Activated CD4-positive, alpha-beta T cell treated with anti-CD3 and anti-CD28 coated beads for 36 hours (primary cell): ENCODE results near the gene LDLRAP1. TPM values are rescaled to one million over a fixed set of nuclear protein-coding genes. Genes with fewer than 3 reads are reported as not detected.
"Not testable (repeated sequence)": the region's sequence is repeated elsewhere in the genome, so short reads cannot be mapped to it uniquely, and the experiment has no call there.

Experiments used
- ATAC-seq: fragments of 200-7000 bp; cut with Tn5 transposase; one replicate; pipeline ENCODE4 v1.10.0; 2021; ENCODE audit warnings: mild to moderate bottlenecking, moderate library complexity
- CTCF ChIA-PET: fragments of 350-600 bp; sonication (Branson Sonifier 250); formaldehyde crosslinking; loops from one replicate; lab custom pipeline; 2021; ENCODE audit warnings: antibody characterized with exemption; lab: Charles Lee
- POLR2A ChIA-PET: fragments of 350-600 bp; sonication (Branson Sonifier 250); formaldehyde crosslinking; loops from one replicate; lab custom pipeline; 2021; ENCODE audit warnings: antibody characterized with exemption, inconsistent platforms; lab: Charles Lee
- DNase-seq: peaks from one replicate; pipeline ENCODE4 v3.0.0-alpha.2; 2020
- H3K27ac Mint-ChIP-seq: one replicate; pipeline ENCODE4 v1.8.0; 2021; ENCODE audit warnings: mixed read lengths
- H3K27me3 Mint-ChIP-seq: one replicate; pipeline ENCODE4 v1.8.0; 2021; ENCODE audit warnings: mixed read lengths
- H3K36me3 Mint-ChIP-seq: one replicate; pipeline ENCODE4 v1.8.0; 2021; ENCODE audit warnings: low read depth, mixed read lengths
- H3K4me1 Mint-ChIP-seq: one replicate; pipeline ENCODE4 v1.8.0; 2021; ENCODE audit warnings: mixed read lengths
- H3K4me3 Mint-ChIP-seq: one replicate; pipeline ENCODE4 v1.8.0; 2021; ENCODE audit warnings: mild to moderate bottlenecking, moderate library complexity, mixed read lengths
- H3K9me3 Mint-ChIP-seq: one replicate; pipeline ENCODE4 v1.8.0; 2021; ENCODE audit warnings: low read depth, mixed read lengths
- intact Hi-C, 2 experiments: fragments of 100-400 bp; cut with DNase I in 1 of 2; cut with micrococcal nuclease in 1 of 2; formaldehyde crosslinking; loops; one replicate each; pipeline versions ENCODE4 v1.14.2 to v1.15.1; 2022 to 2024; cut with DNase I, micrococcal nuclease
- total RNA-seq, 2 experiments: library from RNA; stranded (reverse); gene quantifications; one replicate each; pipeline ENCODE4 v1.2.3, GENCODE V29; 2021

Gene LDLRAP1
- total RNA-seq, 2 experiments from 2014 or later = 13.0 to 14.6 TPM

DNA sequence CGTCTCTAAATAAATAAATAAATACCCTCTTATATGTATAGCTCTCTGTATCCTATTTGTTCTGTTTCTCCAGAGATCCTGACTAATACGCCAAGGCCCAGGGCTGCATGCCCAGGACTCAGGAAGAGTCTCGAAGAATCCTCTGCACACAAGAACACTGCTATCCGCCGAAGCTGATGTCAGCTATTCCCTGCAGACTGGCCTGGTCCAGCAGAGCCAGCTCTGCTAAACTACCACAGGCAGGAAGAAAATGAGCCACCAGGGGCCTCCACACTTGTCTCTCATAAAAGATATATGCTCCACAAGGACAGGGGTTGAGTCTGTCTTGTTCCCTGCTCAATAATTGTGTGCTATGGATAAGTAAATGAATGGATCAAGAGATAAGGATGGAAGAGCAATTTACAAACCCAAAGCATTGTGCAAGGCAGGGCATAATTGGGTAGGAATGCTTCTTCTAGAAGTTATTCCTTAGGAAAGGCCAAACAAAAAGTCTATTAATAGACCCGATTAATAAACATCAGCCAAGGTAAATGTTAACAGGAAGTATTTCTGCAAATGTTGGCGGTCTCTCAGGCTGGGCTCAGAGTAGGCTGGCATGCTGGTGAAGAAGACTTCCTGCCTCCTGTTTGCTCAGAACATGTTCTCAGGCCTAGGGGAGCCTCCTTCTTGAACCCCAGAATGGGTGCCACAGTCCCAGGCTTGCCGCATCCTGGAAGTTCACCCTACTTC, 46.9 kb downstream of the LDLRAP1 start:
- CTCF ChIA-PET = interaction anchor here (0.6 to 1.3 kb wide), 2 partner anchors 18 to 328 kb away, joined by 3 to 7 read pairs; no protein-coding TSS in a partner anchor
- no peaks in the 10 kb centered on the region for H3K27me3 Mint-ChIP-seq
- no peak overlapping the region for H3K4me3 Mint-ChIP-seq
- ATAC-seq (no peak), DNase-seq (no peak)
- H3K4me1 Mint-ChIP-seq = peaks cover 9% of the 10 kb centered on the region
- no peaks in the 10 kb centered on the region for H3K9me3 Mint-ChIP-seq
- H3K36me3 Mint-ChIP-seq = no peaks in the 10 kb centered on the region
- no peak overlapping the region for H3K27ac Mint-ChIP-seq
- POLR2A ChIA-PET = no interaction called here
- intact Hi-C loops = no loop called here

DNA sequence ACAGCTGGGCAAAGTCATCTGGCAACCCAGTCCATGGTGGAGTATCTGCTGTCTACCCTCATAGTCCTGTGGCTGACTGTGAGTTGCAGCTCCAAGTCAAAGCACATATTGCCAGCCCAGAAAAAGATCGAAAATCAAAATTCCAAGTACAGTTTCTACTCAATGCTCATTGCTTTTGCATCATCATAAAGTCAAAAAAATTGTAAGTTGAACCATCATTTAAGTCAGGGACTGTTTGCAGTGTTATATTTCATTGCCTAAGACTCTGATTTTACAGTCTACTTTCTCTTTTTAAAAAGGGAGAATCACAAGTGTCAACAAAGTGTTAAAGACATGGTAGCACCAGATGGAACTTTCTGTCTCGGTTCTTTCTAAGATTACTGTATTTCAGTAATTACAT, 50.5 kb downstream of the LDLRAP1 start:
- H3K27me3 Mint-ChIP-seq = no peaks in the 10 kb centered on the region
- intact Hi-C loops = no loop called here
- POLR2A ChIA-PET = interaction anchor here (0.6 kb wide), 1 partner anchor 99 kb away, joined by 3 read pairs; no protein-coding TSS in a partner anchor
- DNase-seq = no peak
- CTCF ChIA-PET = interaction anchor here (0.6 to 0.8 kb wide), 2 partner anchors 14 to 22 kb away, joined by 3 read pairs; no protein-coding TSS in a partner anchor
- no peak overlapping the region for H3K4me3 Mint-ChIP-seq
- H3K36me3 Mint-ChIP-seq = peaks cover 3% of the 10 kb centered on the region
- peaks cover 1% of the 10 kb centered on the region for H3K9me3 Mint-ChIP-seq
- H3K27ac Mint-ChIP-seq = no peak overlapping the region
- no peak for ATAC-seq
- H3K4me1 Mint-ChIP-seq = peaks cover 7% of the 10 kb centered on the region

GRCh38 chr1:25594971-25595370, 51.6 kb downstream of the LDLRAP1 start:
- H3K27me3 Mint-ChIP-seq = no peaks in the 10 kb centered on the region
- POLR2A ChIA-PET = no interaction called here
- ATAC-seq = no peak

DNA sequence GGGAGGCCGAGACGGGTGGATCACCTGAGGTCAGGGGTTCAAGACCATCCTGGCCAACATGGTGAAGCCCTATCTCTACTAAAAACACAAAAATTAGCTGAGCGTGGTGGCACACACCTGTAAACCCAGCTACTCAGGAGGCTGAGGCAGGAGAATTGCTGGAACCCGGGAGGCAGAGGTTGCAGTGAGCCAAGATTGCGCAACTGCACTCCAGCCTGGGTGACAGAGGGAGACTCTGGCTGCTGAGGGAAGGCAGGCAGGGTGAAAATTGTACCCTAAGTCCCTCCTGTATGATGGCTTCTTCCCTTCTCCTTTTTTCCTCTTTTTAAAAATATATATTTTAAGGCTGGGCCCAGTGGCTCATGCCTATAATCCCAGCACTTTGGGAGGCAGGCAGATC, 53.2 kb downstream of the LDLRAP1 start:
- POLR2A ChIA-PET, intact Hi-C loops, H3K27ac Mint-ChIP-seq, H3K27me3 Mint-ChIP-seq, H3K4me1 Mint-ChIP-seq, H3K4me3 Mint-ChIP-seq, ATAC-seq, DNase-seq, H3K9me3 Mint-ChIP-seq, H3K36me3 Mint-ChIP-seq: not testable (repeated sequence)
- CTCF ChIA-PET = interaction anchor here (0.5 kb wide), 1 partner anchor 365 kb away, joined by 3 read pairs; no protein-coding TSS in a partner anchor

More at GRCh38 chr1:25594971-25595370, 51.6 kb downstream of the LDLRAP1 start:
- Mint-ChIP-seq H3K9me3 (peaks cover 4% of the 10 kb centered on the region), H3K27ac (no peak overlapping the region), H3K4me3 (no peak overlapping the region), H3K4me1 (peaks cover 7% of the 10 kb centered on the region), H3K36me3 (peaks cover 5% of the 10 kb centered on the region)
- no peak for DNase-seq
- intact Hi-C loops = no loop called here
- CTCF ChIA-PET = no interaction called here

GRCh38 chr1:25598879-25599278, 55.5 kb downstream of the LDLRAP1 start:
- H3K4me3 Mint-ChIP-seq = no peak overlapping the region
- ATAC-seq = no peak
- CTCF ChIA-PET = interaction anchor here (0.6 to 1.2 kb wide), 6 partner anchors 10 to 33 kb away, joined by 3 to 7 read pairs (median 4); no protein-coding TSS in a partner anchor
- no peaks in the 10 kb centered on the region for H3K27me3 Mint-ChIP-seq
- POLR2A ChIA-PET = interaction anchor here (0.6 kb wide), 1 partner anchor 56 kb away, joined by 3 read pairs; no protein-coding TSS in a partner anchor
- peaks cover 4% of the 10 kb centered on the region for H3K9me3 Mint-ChIP-seq
- no peak for DNase-seq
- peaks cover 5% of the 10 kb centered on the region for H3K36me3 Mint-ChIP-seq
- no peak overlapping the region for H3K27ac Mint-ChIP-seq
- intact Hi-C loops = no loop called here
- H3K4me1 Mint-ChIP-seq = no peaks in the 10 kb centered on the region

- no peaks in the 10 kb centered on the region for H3K4me1 Mint-ChIP-seq
- no peaks in the 10 kb centered on the region for H3K27me3 Mint-ChIP-seq
- peaks cover 5% of the 10 kb centered on the region for H3K36me3 Mint-ChIP-seq
- intact Hi-C loops = no loop called here
- POLR2A ChIA-PET = no interaction called here
- peaks cover 4% of the 10 kb centered on the region for H3K9me3 Mint-ChIP-seq
- DNase-seq (no peak), ATAC-seq (no peak)
- H3K4me3 Mint-ChIP-seq = no peak overlapping the region
- H3K27ac Mint-ChIP-seq = no peak overlapping the region
- CTCF ChIA-PET = interaction anchor here (0.7 kb wide), 1 partner anchor 345 kb away, joined by 3 read pairs; no protein-coding TSS in a partner anchor
These were observed 56.7 kb downstream of the LDLRAP1 start for GRCh38 chr1:25599969-25600610.

DNA sequence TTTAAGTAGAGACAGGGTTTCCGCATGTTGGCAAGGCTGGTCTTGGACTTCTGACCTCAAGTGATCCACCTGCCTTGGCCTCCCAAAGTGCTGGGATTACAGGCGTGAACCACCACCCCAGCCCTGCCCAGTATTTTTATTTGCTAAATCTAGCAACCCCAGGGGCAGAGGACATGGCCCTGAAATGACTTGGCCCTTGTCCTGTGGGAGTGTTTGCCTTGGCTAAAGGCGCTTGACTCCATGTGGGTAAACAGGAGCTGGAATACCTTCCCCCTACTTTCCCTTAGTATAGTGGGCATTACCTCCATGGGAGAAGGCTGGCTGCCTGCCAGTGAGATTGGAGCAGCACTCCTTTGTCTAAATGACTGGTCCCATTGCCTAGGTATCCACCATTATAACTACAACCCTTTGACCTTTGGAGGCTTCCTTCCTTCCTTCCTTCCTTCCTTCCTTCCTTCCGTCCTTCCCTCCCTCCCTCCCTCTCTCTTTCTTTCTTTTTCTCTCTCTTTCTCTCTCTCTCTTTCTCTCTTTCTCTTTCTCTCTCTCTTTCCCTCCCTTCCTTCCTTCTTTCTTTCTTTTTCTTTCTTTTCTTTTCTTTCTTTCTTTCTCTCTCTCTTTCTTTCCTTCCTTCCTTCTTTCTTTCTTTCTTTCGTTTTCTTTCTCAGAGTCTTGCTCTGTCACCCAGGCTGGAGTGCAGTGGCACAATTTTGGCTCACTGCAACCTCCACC, 57.7 kb downstream of the LDLRAP1 start:
- H3K27ac Mint-ChIP-seq, H3K36me3 Mint-ChIP-seq, DNase-seq, H3K27me3 Mint-ChIP-seq, H3K4me3 Mint-ChIP-seq, H3K4me1 Mint-ChIP-seq, ATAC-seq, intact Hi-C loops, POLR2A ChIA-PET, H3K9me3 Mint-ChIP-seq: not testable (repeated sequence)
- CTCF ChIA-PET = interaction anchor here (0.7 kb wide), 2 partner anchors 231 to 344 kb away, joined by 3 read pairs; no protein-coding TSS in a partner anchor

DNA sequence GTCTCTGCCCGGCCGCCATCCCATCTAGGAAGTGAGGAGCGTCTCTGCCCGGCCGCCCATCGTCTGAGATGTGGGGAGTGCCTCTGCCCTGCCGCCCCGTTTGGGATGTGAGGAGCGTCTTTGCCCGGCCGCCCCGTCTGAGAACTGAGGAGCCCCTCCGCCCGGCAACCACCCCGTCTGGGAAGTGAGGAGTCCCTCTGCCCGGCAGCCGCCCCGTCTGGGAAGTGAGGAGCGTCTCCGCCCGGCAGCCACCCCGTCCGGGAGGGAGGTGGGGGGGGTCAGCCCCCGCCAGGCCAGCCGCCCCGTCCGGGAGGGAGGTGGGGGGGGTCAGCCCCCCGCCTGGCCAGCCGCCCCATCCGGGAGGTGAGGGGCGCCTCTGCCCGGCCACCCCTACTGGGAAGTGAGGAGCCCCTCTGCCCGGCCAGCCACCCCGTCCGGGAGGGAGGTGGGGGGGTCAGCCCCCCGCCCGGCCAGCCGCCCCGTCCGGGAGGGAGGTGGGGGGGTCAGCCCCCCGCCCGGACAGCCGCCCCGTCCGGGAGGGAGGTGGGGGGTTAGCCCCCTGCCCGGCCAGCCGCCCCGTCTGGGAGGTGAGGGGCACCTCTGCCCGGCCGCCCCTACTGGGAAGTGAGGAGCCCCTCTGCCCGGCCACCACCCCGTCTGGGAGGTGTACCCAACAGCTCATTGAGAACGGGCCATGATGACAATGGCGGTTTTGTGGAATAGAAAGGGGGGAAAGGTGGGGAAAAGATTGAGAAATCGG, 60.6 kb downstream of the LDLRAP1 start:
- H3K27me3 Mint-ChIP-seq, H3K9me3 Mint-ChIP-seq, H3K27ac Mint-ChIP-seq, intact Hi-C loops, POLR2A ChIA-PET, H3K4me1 Mint-ChIP-seq, ATAC-seq, H3K4me3 Mint-ChIP-seq, H3K36me3 Mint-ChIP-seq, CTCF ChIA-PET, DNase-seq: not testable (repeated sequence)

DNA sequence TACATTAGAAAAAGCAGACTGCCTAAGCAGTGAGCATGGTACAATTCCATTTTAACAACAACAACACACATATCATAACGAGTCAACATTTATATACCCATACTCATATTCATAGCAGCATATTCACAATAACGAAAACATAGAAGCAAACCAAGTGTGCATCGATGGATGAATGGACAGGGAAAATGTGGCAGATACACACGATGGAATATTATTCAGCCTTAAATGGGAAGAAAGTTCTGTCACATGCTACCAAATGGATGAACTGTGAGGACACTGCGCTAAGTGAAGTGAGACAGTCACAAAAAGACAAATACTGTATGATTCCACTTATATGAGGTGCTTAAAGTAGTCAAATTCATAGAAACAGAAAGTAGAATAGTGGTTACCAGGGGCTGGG, 63.7 kb downstream of the LDLRAP1 start:
- no peak for DNase-seq
- ChIA-PET POLR2A (no interaction called here), CTCF (interaction anchor here (0.6 to 3.9 kb wide), 4 partner anchors 12 to 205 kb away, joined by 3 to 23 read pairs (median 3); no protein-coding TSS in a partner anchor)
- H3K4me3 Mint-ChIP-seq = no peak overlapping the region
- intact Hi-C loops = no loop called here
- H3K9me3 Mint-ChIP-seq = no peaks in the 10 kb centered on the region
- peaks cover 11% of the 10 kb centered on the region for H3K4me1 Mint-ChIP-seq
- no peak overlapping the region for H3K27ac Mint-ChIP-seq
- peaks cover 3% of the 10 kb centered on the region for H3K27me3 Mint-ChIP-seq
- no peak for ATAC-seq
- H3K36me3 Mint-ChIP-seq = no peaks in the 10 kb centered on the region

DNA sequence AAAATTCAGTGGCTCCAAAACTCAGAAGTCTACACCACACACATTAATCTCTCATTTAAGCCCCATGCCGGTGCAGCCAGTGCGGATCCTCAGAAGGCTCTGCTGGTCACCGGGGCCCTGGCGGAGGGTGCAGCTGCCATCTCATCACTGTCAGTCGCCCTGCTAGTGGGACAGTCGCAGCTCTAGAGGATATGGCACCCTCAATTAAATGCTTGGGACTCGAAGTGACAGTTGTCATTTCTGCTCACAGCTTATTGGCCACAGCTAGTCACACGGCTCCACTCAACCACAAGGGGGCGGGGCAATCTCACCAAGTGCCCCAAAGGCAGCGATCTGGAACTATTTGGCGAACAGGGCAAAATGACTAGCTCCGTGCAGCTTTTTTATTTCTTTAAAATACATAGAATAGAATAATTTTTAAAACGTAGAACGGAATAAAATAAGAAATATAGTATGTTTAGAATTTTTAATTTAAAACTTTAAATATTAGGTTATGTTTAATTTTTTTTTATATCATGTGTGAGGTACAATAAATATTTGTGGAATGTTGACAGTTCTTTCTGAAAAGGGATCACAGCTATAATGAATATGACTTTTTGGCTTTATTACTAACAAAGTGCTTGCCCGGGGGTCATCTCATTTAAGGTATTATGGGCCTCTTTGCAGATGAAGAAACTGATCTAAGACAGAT, 65.2 kb downstream of the LDLRAP1 start:
- intact Hi-C loops = loop anchor here (1.0 to 2.0 kb wide), 5 partner anchors 166 to 390 kb away; partner anchors contain the start of gene PAFAH2 (in 1 of the 2)
- no peaks in the 10 kb centered on the region for H3K36me3 Mint-ChIP-seq
- peaks cover 6% of the 10 kb centered on the region for H3K27me3 Mint-ChIP-seq
- no peak overlapping the region for H3K27ac Mint-ChIP-seq
- no peaks in the 10 kb centered on the region for H3K9me3 Mint-ChIP-seq
- H3K4me3 Mint-ChIP-seq = no peak overlapping the region
- peaks cover 11% of the 10 kb centered on the region for H3K4me1 Mint-ChIP-seq
- DNase-seq (peak; percentile 95), ATAC-seq (peak; percentile 99)
- POLR2A ChIA-PET = interaction anchor here (0.8 to 1.1 kb wide), 4 partner anchors 35 to 211 kb away, joined by 3 to 5 read pairs (median 4); partner anchors contain the start of gene MTFR1L
- CTCF ChIA-PET = interaction anchor here (0.6 to 4.7 kb wide), 27 partner anchors 10 to 267 kb away, joined by 3 to 27 read pairs (median 4); partner anchors contain the start of gene MTFR1L
